Right lobe of liver (tissue), 6 donors: ENCODE results near the gene SULT1C2. TPM values are rescaled to one million over a fixed set of nuclear protein-coding genes. Genes with fewer than 3 reads are reported as not detected.
"Not testable (repeated sequence)": the region's sequence is repeated elsewhere in the genome, so short reads cannot be mapped to it uniquely, and the experiment has no call there.

Experiments
- ATAC-seq, 4 donors: fragments of 200-7000 bp; cut with Tn5 transposase; one replicate each; pipeline ENCODE4 v1.9.1; 2020; ENCODE audit warnings: mild to moderate bottlenecking in 4 of 4, moderate library complexity in 4 of 4
- DNase-seq, 3 donors: peaks; one replicate each; pipeline ENCODE4 v3.0.0-alpha.2; 2020
- H3K27ac ChIP-seq, 3 donors: fragments of 200-600 bp; one replicate each; pipeline ENCODE4 v1.8.0; 2022
- H3K27me3 ChIP-seq, 2 donors: fragments of 200-600 bp; one replicate each; pipeline ENCODE4 v1.8.0; 2022
- H3K36me3 ChIP-seq, 4 donors: fragments of 200-600 bp; sonication (generic) in 1 of 4; one replicate each; pipeline versions ENCODE4 v1.5.1 to v1.8.0; 2017 to 2022; ENCODE audit warnings: control low read depth in 1 of 4
- H3K4me1 ChIP-seq, 4 donors: fragments of 200-600 bp; sonication (generic) in 1 of 4; one replicate each; pipeline versions ENCODE4 v1.5.1 to v1.8.0; 2017 to 2022; ENCODE audit warnings: control low read depth in 1 of 4
- H3K4me3 ChIP-seq, 3 donors: fragments of 200-600 bp; one replicate each; pipeline ENCODE4 v1.8.0; 2022
- H3K9me3 ChIP-seq, 4 donors: fragments of 200-600 bp; sonication (generic) in 1 of 4; one replicate each; pipeline versions ENCODE4 v1.5.1 to v1.8.0; 2017 to 2022; ENCODE audit warnings: control low read depth in 1 of 4
- POLR2A ChIP-seq: fragments of 450-650 bp; IDR thresholded peaks from one replicate; pipeline ENCODE4 v1.6.1; 2017; ENCODE audit warnings: antibody characterized with exemption, mild to moderate bottlenecking
- WGBS: methylation state at CpG from one replicate; pipeline ENCODE4 v1.1.6; 2018; ENCODE audit warnings: low coverage, low lambda C conversion rate; ENCODE audit not compliant: insufficient coverage; ENCODE audit errors: missing lambda C conversion rate; 5-methylcytosine and 5-hydroxymethylcytosine counted together
- intact Hi-C, 2 donors: fragments of 100-400 bp; cut with DNase I; formaldehyde crosslinking; loops; one replicate each; pipeline versions ENCODE4 v1.11.2 to v1.14.1; 2022
- total RNA-seq, 6 experiments: library from RNA; depleted of rRNA in 2 of 6; stranded (reverse); fragments of >200 nt in 2 of 6; fragmentation: NEBNext Ultra II Directional in 3 of 6; extraction: Animal tissue kit (Norgen Biotek cat#: 25700) in 3 of 6; gene quantifications; one replicate each; pipeline versions ENCODE4 v1.1.0 to v1.2.4, GENCODE V29; 2016 to 2023
- TF ChIP-seq, protein P1 (sequence below), 4 donors: fragments of 200-600 bp in 3 of 4; fragments of 450-650 bp in 1 of 4; IDR thresholded peaks; one replicate each; pipeline versions ENCODE4 v1.5.1 to v1.8.0; 2016 to 2022; ENCODE audit warnings: antibody characterized with exemption in 4 of 4, mild to moderate bottlenecking in 2 of 4
- donor health status: DM: no; HTN: yes; CAD: no.
- donor health status: DM: no; HTN: no; CAD: no.
- donor health status: DM: no; HTN: no; CAD: no.
- donor health status: DM: no; HTN: yes; CAD: no.
- donor health status: DM: no; HTN: yes; CAD: no.

Gene SULT1C2
- total RNA-seq, 6 experiments from 2014 or later = 0.87 to 31.2 (median 2.0) TPM; not detected in 1

GRCh38 chr2:108279468-108279867 is 9.2 kb upstream of the SULT1C2 start:
- TF ChIP-seq, protein P1, sequence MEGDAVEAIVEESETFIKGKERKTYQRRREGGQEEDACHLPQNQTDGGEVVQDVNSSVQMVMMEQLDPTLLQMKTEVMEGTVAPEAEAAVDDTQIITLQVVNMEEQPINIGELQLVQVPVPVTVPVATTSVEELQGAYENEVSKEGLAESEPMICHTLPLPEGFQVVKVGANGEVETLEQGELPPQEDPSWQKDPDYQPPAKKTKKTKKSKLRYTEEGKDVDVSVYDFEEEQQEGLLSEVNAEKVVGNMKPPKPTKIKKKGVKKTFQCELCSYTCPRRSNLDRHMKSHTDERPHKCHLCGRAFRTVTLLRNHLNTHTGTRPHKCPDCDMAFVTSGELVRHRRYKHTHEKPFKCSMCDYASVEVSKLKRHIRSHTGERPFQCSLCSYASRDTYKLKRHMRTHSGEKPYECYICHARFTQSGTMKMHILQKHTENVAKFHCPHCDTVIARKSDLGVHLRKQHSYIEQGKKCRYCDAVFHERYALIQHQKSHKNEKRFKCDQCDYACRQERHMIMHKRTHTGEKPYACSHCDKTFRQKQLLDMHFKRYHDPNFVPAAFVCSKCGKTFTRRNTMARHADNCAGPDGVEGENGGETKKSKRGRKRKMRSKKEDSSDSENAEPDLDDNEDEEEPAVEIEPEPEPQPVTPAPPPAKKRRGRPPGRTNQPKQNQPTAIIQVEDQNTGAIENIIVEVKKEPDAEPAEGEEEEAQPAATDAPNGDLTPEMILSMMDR (IDR thresholded peaks at IDR 0.05) = no peak
- no peak for TF ChIP-seq POLR2A

DNA sequence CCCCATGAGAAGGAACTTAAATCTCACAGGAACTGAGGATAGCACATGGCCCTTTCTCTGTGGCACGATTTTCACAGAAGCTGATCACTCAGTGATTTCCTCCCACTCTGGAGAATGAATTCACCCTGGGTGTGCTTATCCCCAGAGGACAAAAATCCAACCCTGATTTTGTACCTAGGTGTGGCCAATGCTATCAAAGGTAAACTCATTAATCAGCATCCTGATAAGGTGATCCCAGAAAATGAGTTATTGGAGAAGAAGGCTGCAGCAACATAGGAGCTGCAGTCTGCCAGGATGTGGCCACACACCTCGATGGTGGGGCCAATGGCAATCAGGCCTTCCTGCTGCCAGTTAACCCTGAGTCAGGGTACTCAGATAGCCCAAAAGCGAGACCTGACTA is 8.2 kb upstream of the SULT1C2 start:
- DNase-seq (no peak), ATAC-seq (no peak)
- 33% methylated on average over 1 of the region's 3 CpGs for WGBS
- no peaks in the 10 kb centered on the region for H3K9me3 ChIP-seq
- no peak overlapping the region for H3K4me3 ChIP-seq
- TF ChIP-seq, protein P1 (IDR thresholded peaks at IDR 0.05) = no peak
- TF ChIP-seq POLR2A = no peak
- intact Hi-C loops = no loop called here
- no peaks in the 10 kb centered on the region for H3K4me1 ChIP-seq
- H3K27me3 ChIP-seq = no peaks in the 10 kb centered on the region
- no peak overlapping the region for H3K27ac ChIP-seq
- H3K36me3 ChIP-seq = no peaks in the 10 kb centered on the region

More at GRCh38 chr2:108279468-108279867, 9.2 kb upstream of the SULT1C2 start:
- no peaks in the 10 kb centered on the region for H3K27me3 ChIP-seq
- 59% methylated on average over 2 of the region's 5 CpGs for WGBS
- no peak overlapping the region for H3K27ac ChIP-seq
- no peak overlapping the region for H3K4me3 ChIP-seq
- H3K9me3 ChIP-seq = no peaks in the 10 kb centered on the region
- H3K36me3 ChIP-seq = no peaks in the 10 kb centered on the region
- intact Hi-C loops = no loop called here
- ATAC-seq (no peak), DNase-seq (no peak)
- H3K4me1 ChIP-seq = no peaks in the 10 kb centered on the region

GRCh38 chr2:108284566-108284965 is 4.1 kb upstream of the SULT1C2 start:
- H3K9me3 ChIP-seq, H3K27ac ChIP-seq, H3K36me3 ChIP-seq, H3K4me1 ChIP-seq, ATAC-seq, H3K4me3 ChIP-seq, DNase-seq, H3K27me3 ChIP-seq, intact Hi-C loops: not testable (repeated sequence)
- WGBS = 84% methylated on average over 7 of the region's 7 CpGs

DNA sequence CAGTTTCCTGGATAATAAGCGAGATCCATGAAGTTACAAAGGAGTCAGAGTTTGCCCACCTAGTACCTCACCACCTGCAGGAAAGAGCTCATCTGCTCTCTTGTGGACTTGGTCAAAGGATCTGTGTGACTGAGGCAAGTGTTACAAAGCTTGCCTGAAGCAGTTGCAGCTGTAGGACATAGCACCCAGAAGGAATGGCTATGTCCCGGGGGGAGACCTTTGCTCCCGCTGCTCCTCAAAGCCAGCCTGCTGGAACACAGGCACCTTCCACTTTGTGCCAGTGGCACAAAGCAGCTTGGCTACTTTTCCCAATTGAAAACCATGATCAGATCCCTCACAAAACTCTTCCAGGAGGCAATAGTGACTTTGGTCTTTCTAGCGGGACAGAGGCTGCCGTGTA is 3.1 kb upstream of the SULT1C2 start:
- intact Hi-C loops = no loop called here
- H3K36me3 ChIP-seq = no peaks in the 10 kb centered on the region
- H3K9me3 ChIP-seq = no peaks in the 10 kb centered on the region
- 69% methylated on average over 3 of the region's 5 CpGs for WGBS
- H3K4me1 ChIP-seq = no peaks in the 10 kb centered on the region
- H3K27me3 ChIP-seq = no peaks in the 10 kb centered on the region
- H3K27ac ChIP-seq = no peak overlapping the region
- no peak for ATAC-seq
- no peak for TF ChIP-seq POLR2A
- TF ChIP-seq, protein P1 (IDR thresholded peaks at IDR 0.05) = no peak
- DNase-seq = no peak
- H3K4me3 ChIP-seq = no peak overlapping the region

DNA sequence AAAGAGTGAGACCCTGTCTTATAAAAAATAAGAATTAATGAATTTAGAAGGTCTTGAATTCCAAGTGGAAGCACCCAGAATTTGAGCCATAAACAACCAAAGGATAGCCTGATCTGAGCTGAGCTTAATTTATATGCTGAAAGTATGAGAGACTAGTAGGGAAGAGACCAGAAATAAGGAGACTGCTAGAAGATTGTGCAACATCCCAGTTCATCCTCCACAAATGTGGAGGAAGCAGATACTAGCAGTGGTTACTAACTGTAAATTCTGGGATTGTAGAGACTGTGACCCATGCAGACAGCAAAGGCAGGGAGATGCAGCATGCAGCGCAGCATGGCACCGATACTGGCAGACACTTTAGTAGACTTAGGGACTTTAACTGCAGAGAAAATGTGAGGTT is 1.5 kb upstream of the SULT1C2 start:
- no peak for TF ChIP-seq POLR2A
- TF ChIP-seq, protein P1 (IDR thresholded peaks at IDR 0.05) = no peak
- H3K27me3 ChIP-seq = no peaks in the 10 kb centered on the region
- WGBS = 83% methylated on average over 2 of the region's 2 CpGs

More for the DNA sequence above, 1.5 kb upstream of the SULT1C2 start:
- no peaks in the 10 kb centered on the region for H3K4me1 ChIP-seq
- H3K36me3 ChIP-seq = no peaks in the 10 kb centered on the region
- no peaks in the 10 kb centered on the region for H3K9me3 ChIP-seq
- intact Hi-C loops = no loop called here
- DNase-seq (no peak), ATAC-seq (no peak)
- no peak overlapping the region for H3K4me3 ChIP-seq
- no peak overlapping the region for H3K27ac ChIP-seq
